HG03159 (cell line): Measurements from ENCODE around the gene SYT8.
"Not testable (repeated sequence)": the region's sequence is repeated elsewhere in the genome, so short reads cannot be mapped to it uniquely, and the experiment has no call there.

Source experiments
- ATAC-seq: cut with Tn5 transposase; IDR thresholded peaks from one replicate; pipeline ENCODE4 v1.9.1; 2021; ENCODE audit warnings: mild to moderate bottlenecking, moderate library complexity; ENCODE audit not compliant: unreplicated experiment

SYT8 gene

DNA sequence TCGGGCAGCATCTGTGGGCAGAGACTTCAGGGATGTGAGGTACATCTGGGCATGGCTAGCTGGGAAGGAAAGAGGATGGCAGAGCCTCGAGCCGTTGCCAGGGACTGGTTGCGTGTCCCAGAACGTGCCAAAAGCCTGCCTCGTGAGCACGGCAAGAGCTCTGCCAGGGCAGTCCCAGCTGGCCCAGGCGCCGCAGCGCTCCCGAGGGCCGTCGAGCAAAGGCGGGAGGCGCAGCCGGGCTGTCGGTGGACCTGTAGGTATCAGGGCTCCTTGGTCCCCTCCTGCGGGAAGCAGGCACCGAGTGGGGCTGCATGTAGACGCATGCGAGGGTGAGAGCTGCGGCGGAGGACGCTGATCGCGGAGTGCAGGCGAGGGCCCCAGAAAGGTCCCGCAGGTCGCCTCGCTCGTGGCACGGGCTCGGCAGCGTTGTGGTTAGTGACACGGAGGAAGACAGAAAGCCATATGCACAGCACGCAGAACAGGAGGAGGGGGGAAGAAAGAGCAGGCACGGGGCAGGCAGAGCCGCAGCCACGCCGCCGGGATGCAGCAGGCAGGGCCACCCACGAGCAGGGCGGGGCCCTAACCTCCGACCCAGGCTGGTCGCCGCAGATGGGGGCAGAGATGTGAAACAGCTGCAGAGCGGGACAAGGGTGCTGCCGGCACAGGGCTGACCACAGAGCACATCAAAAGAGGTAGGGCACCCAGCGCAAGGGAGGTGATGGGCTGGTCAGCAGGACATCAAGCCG is 36.1 kb downstream of the SYT8 start:
- no peak for ATAC-seq

DNA sequence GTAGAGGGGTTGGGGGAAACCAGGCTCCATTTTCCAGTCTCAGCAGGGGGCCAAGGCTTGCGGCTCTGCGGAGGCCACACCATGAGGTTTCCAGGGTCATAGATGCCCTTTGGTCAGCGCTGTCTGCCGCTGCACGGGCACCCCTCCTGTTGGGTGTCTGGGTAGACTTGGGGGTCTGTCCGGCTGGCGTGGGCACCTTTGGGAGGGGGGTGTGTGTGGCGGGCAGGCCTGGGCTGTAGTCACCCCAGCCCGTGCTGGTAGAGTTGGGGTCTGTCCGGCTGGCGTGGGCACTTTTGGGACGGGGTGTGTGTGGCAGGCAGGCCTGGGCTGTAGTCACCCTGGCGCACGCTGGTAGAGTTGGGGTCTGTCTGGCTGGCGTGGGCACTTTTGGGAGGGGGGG is 36.7 kb downstream of the SYT8 start:
- ATAC-seq, result no peak

DNA sequence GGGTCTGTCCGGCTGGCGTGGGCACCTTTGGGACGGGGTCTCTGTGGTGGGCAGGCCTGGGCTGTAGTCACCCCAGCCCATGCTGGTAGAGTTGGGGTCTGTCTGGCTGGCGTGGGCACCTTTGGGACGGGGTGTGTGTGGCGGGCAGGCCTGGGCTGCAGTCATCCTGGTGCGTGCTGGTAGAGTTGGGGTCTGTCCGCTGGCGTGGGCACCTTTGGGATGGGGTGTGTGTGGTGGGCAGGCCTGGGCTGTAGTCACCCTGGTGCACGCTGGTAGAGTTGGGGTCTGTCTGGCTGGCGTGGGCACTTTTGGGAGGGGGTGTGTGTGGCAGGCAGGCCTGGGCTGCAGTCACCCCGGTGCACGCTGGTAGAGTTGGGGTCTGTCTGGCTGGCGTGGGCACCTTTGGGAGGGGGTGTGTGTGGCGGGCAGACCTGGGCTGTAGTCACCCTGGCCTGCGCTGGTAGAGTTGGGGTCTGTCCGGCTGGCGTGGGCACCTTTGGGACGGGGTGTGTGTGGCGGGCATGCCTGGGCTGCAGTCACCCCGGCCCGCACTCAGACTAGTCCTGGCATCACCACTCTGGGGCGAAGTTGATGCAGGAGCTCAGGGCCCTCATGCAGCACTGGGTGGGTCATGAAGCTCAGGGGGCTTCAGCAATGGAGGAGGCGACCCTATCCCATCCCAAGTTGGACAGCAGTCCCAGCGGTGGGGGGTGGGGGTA is 37.6 kb downstream of the SYT8 start:
- ATAC-seq, result no peak

DNA sequence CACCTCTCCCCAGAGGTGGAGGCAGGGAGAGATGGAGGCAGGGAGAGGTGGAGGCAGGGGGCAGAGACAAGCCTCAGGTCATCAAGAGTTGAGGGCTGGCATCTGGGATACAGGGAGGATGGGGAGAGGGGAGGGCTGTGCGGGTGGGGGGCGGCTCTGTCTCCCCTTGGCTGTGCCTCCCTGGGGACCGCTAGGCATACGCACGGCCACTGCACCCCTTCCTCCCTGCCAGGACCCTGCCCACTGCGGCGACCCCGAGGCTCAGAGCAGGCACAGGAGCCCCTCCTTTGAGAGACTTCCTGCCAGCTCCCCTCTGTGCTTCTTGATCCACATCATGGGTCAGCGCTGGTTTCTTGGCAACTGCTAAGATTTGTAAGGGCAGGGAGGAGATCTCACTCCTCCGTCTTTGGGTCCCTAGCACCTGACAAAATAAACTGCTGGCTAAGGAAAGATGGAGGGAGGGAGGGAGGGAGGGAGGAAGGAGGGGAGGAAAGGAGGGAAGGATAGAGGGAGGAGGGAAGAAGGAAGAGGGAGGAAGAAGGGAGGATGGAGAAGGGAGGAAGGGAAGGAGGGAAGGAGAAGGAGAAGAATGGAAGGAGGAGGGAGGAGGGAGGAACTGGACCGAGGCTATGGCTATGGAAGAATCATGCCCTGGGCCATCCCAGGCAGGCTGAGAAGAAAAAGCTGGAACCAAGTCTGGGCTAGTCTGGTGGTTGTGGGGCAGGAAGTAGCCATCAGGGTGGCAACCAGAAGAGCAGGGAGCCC is 38.4 kb downstream of the SYT8 start:
- no peak for ATAC-seq

DNA sequence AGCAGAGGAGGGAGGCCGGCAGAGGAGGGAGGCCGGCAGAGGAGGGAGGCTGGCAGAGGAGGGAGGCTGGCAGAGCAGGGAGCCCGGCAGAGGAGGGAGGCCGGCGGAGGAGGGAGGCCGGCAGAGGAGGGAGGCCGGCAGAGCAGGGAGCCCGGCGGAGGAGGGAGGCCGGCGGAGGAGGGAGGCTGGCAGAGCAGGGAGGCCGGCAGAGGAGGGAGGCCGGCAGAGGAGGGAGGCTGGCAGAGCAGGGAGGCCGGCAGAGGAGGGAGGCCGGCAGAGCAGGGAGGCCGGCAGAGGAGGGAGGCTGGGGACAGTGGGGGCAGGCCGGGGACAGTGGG is 39.0 kb downstream of the SYT8 start:
- ATAC-seq, result not testable (repeated sequence)

DNA sequence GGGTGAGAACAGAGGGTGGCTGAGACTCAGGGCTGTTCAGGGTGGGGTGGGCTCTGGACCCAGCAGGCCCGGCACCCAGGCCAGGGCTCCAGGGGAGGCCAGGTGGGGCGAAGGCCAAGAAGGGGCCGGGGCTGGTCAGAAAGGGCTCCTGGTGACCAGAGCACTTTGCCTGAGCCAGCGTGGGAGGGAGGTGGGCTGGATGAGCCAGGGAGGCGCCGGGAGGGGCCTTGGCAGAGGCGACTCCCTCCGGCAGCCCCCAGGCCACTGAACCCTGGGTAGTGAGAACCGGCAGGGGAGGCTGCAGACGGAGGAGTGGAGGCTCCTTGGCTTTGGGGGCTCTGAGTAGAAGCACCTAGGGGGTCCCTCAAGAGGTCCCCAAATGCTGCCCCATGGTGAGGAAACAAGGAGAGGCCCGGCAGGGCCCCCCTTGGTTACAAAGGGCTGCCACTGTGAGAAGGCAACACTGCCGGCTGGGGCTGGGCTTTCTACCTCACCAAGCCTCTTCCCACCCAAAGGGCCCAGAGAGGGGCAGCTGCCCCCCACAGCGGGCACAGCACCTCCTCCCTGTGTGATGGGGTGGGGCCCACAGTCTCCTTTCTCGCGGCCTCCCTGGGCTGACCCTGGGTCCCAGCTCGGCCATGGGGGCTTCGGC is 39.8 kb downstream of the SYT8 start:
- not testable (repeated sequence) for ATAC-seq

DNA sequence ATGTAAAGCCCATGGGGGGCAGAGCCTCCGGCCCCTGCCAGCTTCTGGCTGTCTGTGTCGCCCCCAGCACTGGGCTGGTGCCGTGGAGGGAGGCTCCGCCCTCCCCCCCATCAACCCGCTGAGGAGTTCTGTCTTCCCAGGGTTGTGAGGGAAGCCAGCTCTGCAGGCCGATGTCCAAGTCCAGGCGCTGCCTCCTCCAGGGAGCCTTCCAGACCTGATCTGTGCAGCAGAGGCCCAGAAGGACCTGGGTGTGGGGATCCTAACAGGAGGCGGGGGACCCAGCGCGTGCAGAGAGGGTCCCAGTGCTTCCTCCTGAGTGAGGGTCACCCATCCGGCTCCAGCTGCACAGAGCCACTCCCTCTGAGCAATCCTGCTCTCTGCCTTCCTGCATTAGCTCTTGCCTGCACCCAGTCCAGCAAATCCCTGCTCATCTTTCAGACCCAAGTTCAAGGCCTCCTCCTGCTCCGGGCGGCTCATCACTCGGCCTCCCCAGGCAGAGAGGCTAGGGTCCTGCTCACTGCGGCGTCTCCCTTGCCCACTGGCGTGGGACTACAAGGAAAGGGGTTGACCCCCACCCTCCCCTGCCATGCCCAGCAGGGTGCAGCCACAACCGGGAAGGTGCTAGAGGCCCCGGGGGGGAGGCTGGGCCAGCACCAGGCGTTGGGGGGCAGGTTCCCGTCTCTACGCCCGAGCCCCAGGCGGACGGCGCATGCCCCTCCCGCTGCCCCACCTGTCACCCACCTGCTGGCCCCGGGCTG is 40.5 kb downstream of the SYT8 start:
- no peak for ATAC-seq

DNA sequence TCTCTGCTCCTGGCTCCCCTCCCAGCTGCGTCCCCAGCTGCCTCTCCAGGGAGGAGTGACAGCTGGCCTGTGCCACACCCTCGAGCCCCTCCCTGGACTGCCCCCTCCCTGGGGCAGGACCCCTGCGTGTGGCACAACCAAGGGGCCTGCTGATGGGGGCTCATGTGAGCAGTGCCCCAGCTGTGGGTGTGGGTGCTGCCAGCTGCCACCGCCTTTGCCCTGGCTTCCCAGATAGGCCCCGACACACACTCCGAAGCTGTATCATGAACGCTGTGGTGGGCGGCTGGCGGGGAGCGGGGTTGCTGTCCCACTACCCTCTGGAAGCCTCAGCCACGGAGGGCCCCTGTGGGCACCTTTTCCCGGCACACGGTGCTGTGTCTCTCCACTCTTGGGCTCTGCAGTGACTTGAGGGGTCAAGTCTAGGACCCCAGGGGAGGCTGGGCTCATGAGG is 41.1 kb downstream of the SYT8 start:
- ATAC-seq, result not testable (repeated sequence)

DNA sequence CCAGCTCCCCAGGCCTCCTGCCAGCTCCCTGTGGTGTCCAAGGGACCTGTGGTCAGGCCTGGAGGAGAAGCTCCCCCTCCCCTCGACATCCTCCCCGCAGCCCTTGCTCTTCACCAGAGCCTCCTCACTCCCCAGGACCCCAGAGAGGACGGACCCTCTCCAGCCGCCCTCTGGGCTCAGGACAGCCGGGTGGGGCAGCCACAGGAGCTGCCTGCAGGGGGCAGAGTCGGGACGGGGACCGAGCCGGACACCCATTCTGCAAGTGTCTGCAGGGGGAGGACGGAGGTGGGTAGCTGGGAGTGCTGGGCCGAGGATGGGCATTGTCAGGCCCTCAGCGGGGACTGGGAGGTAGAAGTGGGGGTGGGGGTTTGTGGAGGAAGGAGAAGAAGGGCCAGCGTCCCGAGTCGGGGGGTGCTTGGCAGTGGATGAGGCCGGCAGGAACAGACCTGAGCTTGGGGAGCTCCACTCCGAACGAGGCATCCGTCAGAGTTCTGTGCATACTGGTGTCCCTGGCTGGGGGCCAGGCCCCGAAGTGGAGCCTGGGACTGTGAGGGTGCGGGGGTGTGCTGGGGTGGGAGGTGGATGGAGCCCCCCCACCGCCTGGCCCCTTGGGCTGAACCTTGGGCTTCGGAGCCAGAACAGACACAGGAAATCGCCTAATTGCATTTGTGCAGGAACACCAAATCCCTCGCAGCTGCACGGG is 41.7 kb downstream of the SYT8 start:
- ATAC-seq, result no peak

DNA sequence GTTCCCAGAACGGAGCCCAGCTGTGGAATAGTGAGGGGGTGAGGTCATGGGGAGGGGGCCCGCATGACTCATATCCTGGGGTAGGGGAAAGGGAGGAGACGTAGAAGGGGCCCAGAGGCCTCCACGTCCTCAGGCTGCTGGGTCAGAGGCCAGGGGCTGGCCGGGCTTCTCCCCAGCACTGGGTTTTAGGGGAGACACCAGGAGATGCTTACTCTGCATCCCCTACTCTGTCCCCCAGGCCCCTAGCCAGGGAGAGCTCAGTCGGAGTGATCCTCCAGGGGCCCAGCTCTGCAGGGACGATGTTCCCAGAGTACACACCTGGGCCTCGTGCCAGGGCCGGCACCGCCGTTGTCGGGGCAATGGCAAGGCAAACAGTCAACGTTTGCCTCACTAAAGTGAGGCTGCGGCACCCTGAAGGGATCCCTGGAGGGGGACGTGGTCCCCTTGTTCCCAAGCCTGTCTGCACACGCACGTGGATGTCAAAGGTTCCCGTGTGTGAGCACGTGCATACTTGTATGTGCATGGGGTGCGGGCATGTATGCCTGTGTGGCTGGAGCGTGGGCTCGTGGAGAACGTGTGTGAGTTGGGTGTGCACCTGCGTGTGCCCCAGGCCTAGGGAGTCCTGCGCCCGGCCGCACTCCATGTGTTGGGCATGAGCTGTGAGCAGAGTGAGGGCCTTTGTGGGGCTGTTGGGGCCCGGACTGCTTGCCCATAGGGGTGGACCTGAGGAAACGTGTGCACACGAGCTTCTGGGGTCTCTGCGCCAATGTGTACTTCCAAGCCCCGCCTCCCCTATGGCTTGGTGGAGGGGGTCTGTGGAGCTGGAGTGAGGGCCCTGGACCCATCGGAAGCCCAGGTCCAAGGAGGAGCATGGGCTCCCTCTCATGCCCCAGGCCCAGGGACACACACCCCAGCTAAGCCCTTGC is 42.7 kb downstream of the SYT8 start:
- ATAC-seq, result no peak

DNA sequence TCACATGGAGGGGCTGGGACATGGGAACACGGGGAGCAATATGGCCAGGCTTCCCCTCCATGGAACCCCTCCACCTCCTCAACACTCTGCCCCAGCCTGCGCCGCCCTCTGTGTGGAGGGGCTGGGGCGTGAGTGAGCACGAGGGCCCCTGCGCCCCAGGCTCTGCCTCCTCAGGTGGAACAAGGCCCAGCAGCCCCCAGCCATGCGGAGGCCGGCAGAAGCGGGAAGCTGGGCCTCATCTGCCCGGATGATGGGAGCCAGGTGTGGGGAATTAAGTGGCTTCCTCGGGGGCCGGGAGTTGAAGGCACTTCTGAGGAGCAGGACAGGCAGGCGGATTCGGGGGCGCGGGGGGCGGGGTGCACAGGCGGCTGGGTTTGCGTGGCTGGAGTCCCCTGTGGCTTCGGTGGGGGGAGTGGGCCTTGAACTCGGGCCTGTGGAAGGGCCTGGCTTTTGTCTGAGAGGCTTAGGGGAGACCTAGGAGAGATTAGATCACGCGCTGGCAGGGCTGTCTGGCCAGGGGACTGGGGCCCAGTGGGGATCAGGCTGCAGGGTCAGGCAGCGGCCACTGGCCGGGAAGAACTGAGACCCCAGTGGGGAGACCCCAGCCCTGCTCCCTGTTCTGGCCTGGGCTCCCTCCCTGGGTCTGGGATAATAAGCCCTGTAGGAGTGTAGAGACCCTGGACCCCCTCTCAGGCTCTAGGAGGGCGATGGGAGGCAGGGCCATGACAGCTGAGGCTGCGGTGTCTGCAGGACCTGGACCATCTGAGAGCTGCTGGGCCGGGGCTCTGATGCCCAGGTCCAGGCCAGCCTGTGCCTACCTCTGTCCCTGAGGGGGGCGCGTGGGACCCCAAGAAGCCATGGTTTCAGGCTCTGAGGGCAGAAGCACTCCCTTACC is 43.6 kb downstream of the SYT8 start:
- no peak for ATAC-seq

DNA sequence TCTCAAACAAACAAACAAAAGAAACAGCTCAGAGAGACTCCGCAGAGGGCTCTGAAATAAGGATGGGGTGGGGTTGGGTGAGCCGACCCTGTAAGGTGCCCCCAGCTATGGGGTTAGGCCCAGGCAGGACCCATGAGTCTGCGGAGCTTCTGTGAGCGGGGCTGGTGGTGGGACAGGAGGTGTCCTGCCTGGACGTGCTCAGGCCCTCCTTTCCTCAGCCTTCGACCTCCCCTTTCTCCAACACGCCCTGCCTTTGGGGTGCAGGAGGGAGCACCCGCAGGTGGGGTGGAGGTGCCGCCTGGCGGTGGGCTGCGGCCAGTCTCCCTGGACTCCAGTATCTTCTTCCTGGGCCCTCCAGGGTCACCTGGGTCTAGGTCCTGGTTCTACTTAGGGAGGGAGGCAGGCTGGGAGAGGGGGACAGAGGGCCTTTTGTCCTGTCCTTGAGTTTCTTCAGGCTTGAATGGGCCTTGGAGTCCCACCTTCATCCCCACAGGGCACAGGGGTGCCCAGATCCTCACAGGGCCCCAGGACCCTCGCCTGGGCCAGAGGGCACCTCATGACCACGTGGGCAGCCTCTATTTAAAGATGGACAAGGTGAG is 44.7 kb downstream of the SYT8 start:
- ATAC-seq, result no peak

DNA sequence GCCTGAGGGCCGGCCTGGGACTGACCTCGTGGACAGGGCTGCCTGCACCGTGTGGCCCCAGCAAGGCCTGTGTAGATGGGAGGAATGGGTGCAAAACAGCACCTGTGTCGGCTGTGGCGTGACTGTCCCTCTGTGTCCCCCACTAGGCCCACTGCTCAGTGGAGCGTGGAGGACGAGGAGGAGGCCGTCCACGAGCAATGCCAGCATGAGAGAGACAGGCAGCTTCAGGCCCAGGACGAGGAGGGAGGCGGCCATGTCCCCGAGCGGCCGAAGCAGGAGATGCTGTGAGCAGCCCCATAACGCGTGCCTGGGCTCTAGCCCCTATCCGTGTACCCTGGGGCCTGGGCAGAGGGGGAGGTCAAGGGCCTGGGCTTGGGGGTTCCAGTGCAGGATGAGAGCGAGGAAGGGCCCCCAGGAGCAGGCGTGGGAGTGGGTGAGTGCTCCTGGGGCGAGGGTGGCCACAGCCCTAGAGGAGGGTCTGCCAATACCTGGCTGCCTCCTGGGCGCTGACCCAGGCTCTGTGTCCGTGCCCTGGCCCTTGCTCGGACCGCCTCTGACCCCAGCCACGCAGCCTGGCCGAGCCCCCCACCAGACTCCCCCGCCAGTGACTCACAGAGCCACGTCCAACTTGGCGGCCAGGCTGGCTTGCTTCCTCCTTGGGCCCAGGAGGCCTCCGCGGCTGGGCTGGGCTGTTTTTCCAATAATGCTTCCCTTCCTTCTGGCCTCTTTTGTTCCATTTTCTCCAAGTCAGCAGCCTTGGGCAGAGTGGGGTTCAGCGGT is 45.3 kb downstream of the SYT8 start:
- ATAC-seq, result no peak

DNA sequence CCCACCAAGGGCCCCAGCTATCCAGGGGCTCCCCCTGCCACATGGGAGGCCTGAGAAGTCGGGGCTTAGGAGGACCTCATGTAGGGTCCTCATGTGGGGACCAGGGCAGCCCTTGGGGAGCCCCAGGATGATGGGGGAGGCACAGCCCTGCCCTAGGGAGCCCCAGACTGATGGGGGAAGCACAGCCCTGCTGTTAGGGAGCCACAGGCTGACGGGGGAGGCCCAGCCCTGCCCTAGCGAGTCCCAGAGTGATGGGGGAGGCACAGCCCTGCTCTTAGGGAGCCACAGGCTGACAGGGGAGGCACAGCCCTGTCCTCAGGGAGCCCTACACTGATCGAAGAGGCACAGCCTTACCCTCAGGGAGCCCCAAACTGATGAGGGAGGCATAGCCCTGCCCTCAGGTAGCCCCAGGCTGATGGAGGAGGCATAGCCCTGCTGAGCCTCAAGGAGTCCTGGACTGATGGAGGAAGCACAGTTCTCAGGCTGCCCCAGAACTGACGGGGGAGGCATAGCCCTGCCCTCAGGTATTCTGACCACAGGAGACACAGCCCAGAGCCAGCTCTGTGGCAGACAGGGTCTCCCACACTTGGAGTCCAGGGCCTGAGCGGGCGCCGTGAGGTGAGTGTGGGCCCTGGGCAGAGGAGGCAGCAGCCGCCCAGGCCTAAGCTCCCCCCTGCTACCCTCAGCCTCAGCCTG is 46.1 kb downstream of the SYT8 start:
- ATAC-seq, result no peak

DNA sequence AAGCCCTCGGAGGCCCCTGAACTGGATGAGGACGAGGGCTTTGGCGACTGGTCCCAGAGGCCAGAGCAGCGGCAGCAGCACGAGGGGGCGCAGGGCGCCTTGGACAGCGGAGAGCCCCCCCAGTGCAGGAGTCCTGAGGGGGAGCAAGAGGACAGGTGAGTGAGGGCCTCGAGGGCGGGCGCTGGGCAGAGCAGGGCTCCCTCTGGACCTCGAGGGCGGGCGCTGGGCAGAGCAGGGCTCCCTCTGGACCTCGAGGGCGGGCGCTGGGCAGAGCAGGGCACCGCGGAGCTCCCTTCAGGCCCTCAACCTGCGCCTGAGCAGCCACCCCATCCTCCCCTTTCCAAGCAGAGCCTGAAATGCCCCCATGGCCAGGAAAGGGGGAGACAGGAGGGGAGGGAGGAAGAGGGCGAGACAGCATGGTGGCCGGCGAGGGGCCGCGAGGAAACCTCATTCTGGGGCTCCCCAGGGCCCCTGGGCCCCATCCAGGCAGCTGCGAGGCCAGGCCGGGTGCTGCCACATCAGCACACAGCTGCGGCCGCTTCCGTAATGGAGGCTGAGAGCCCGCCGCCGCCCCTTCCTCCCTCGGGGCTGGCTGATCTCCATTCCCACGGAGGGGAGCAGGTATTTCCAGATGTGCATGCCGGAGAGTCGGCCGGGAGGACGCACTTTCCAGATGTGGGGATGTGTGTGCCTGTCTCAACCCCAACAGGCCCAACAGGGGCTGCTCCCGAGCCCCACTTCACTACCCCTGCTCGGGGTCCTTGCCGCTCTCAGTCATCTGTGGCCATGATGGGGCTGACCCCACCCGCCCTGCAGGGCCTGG is 46.9 kb downstream of the SYT8 start:
- no peak for ATAC-seq
